Fibroblast of lung (primary cell): ENCODE results near the gene AMDHD2.

Experiments used
- CTCF ChIP-seq, 2 donors: IDR thresholded peaks in 1 of 2; conservative IDR thresholded peaks in 1 of 2; 1 replicate in 1 of 2; 2 replicates in 1 of 2; pipeline ENCODE4 v1.5.1; 2011 to 2012; ENCODE audit warnings: low read length in 2 of 2, control low read depth in 1 of 2, inconsistent platforms in 1 of 2, low read depth in 1 of 2, mild to moderate bottlenecking in 1 of 2
- EZH2 ChIP-seq: IDR thresholded peaks from 2 replicates; pipeline ENCODE4 v1.5.1; 2012; ENCODE audit warnings: low read length, control low read depth, mild to moderate bottlenecking; ENCODE audit errors: missing control alignments

GRCh38 chr16:2513405-2514332 is 6.5 kb upstream of the AMDHD2 start, which contains the start of gene ATP6V0C:
- TF ChIP-seq EZH2 (no peak), CTCF (conservative IDR thresholded peaks at IDR 0.05 in 1 of 2, IDR thresholded peaks at IDR 0.05 in 1 of 2; ENCODE audit: low read depth in 1 of 2, low read length in 2 of 2) (no peak)
